ENCODE data around the gene AARS2.

- TF ChIP-seq CTCF (IDR thresholded peaks at IDR 0.05; ENCODE audit: low read depth, low read length, missing input control) (no peak), REST (IDR thresholded peaks at IDR 0.05) (no peak), TAF1 (conservative IDR thresholded peaks at IDR 0.05) (no peak), RAD21 (IDR thresholded peaks at IDR 0.05) (no peak), RXRA (IDR thresholded peaks at IDR 0.05) (no peak), SP1 (IDR thresholded peaks at IDR 0.05) (no peak), MAX (IDR thresholded peaks at IDR 0.05) (no peak), YY1 (IDR thresholded peaks at IDR 0.05) (no peak), GABPA (IDR thresholded peaks at IDR 0.05 in 1 of 2, conservative IDR thresholded peaks at IDR 0.05 in 1 of 2) (no peak), ATF3 (IDR thresholded peaks at IDR 0.05) (no peak), HNF4G (IDR thresholded peaks at IDR 0.05) (no peak), EGR1 (IDR thresholded peaks at IDR 0.05; ENCODE audit: low read depth in 2 of 2) (no peak), ZBTB33 (IDR thresholded peaks at IDR 0.05) (no peak), JUND (IDR thresholded peaks at IDR 0.05) (no peak)
These were observed 40.2 kb upstream of the AARS2 start for GRCh38 chr6:44353336-44353735.
